Heart right ventricle (tissue), 16 donors: ENCODE data around the gene KMT2C. TPM values are rescaled to one million over a fixed set of nuclear protein-coding genes. Genes with fewer than 3 reads are reported as not detected.
"Not testable (repeated sequence)": the region's sequence is repeated elsewhere in the genome, so short reads cannot be mapped to it uniquely, and the experiment has no call there.

ENCODE experiments used
- ATAC-seq, 8 donors: fragments of 200-7000 bp; cut with Tn5 transposase; one replicate each; pipeline ENCODE4 v1.9.1; 2020; ENCODE audit warnings: mild to moderate bottlenecking in 8 of 8, moderate library complexity in 8 of 8, moderate number of reproducible peaks in 1 of 8
- DNase-seq, 2 donors: peaks; one replicate each; pipeline ENCODE4 v3.0.0-alpha.2; 2020
- H3K27ac ChIP-seq, 10 donors: fragments of 200-600 bp; sonication (generic) in 2 of 10; one replicate each; pipeline versions ENCODE4 v1.5.0 to v1.8.0; 2020 to 2022; ENCODE audit warnings: mild to moderate bottlenecking in 3 of 10
- H3K27me3 ChIP-seq, 7 donors: fragments of 200-600 bp; one replicate each; pipeline ENCODE4 v1.8.0; 2021 to 2022; ENCODE audit warnings: mild to moderate bottlenecking in 2 of 7
- H3K36me3 ChIP-seq, 9 donors: fragments of 200-600 bp; sonication (generic) in 1 of 9; one replicate each; pipeline versions ENCODE4 v1.5.0 to v1.8.0; 2020 to 2022; ENCODE audit warnings: mild to moderate bottlenecking in 2 of 9
- H3K4me1 ChIP-seq, 9 donors: fragments of 200-600 bp; sonication (generic) in 1 of 9; one replicate each; pipeline versions ENCODE4 v1.5.0 to v1.8.0; 2020 to 2022; ENCODE audit warnings: mild to moderate bottlenecking in 4 of 9
- H3K4me3 ChIP-seq, 10 donors: fragments of 200-600 bp; sonication (generic) in 2 of 10; one replicate each; pipeline versions ENCODE4 v1.5.0 to v1.8.0; 2020 to 2022; ENCODE audit warnings: mild to moderate bottlenecking in 7 of 10, moderate library complexity in 2 of 10
- H3K9me3 ChIP-seq, 11 donors: fragments of 200-600 bp in 10 of 11; sonication (generic) in 2 of 11; one replicate each; pipeline versions ENCODE4 v1.5.0 to v1.8.0; 2013 to 2022; ENCODE audit warnings: mild to moderate bottlenecking in 2 of 11, control low read depth in 1 of 11, moderate library complexity in 1 of 11
- CTCF ChIP-seq, 9 donors: fragments of 200-600 bp; sonication (generic) in 2 of 9; IDR thresholded peaks; one replicate each; pipeline versions ENCODE4 v1.5.0 to v1.8.0; 2021 to 2022; ENCODE audit warnings: antibody characterized with exemption in 9 of 9, mild to moderate bottlenecking in 5 of 9, moderate library complexity in 1 of 9
- WGBS, 2 donors: extraction: QIAGEN DNeasy Blood & Tissue Kit; methylation state at CpG; one replicate each; pipeline ENCODE4 v1.1.7; 2013; ENCODE audit warnings: inconsistent platforms in 1 of 2; 5-methylcytosine and 5-hydroxymethylcytosine counted together
- intact Hi-C, 10 donors: fragments of 100-400 bp; cut with DNase I; formaldehyde crosslinking; loops; one replicate each; pipeline versions ENCODE4 v1.11.1 to v1.14.2; 2022
- polyA plus RNA-seq, 2 donors: library from polyadenylated mRNA; stranded (reverse); fragments of 200-250 nt; gene quantifications; one replicate each; pipeline ENCODE4 v1.2.3, GENCODE V29; 2013
- total RNA-seq, 10 donors: library from RNA; stranded (reverse); fragmentation: NEBNext Ultra II Directional in 3 of 10; extraction: Animal tissue kit (Norgen Biotek cat#: 25700) in 3 of 10; gene quantifications; one replicate each; pipeline versions ENCODE4 v1.2.1 to v1.2.4, GENCODE V29; 2021 to 2023
- donor health status: Arrhythmogenic right ventricular cardiomyopathy.
- donor health status: ischemic (EF 13 %, LVEDD 7.1; RV severe dilation, severe dysfunction).
- donor health status: healthy with polysubstance abuse.
- donor health status: DM: no; HTN: yes; CAD: no.
- donor health status: DM: no; HTN: no; CAD: no.
- donor health status: ischemic (EF 25% LVEDD 6.9; RV normal size, moderate dysfunction).
- donor health status: ischemic (EF 25% LVEDD 5.7; RV mildly dilated, moderate dysfunction).
- donor health status: healthy.
- donor health status: DM: yes; HTN: yes; CAD: no.
- donor health status: Ischemic cardiomyopathy.
- donor health status: ischemic (EF 35%, LVEDD 5.7; RV mildly dilated, moderate dysfunction).
- donor health status: nonischemic (EF 11% LVEDD 7.7; RV severe dilation, severe dysfunction).
- donor health status: DM: yes; HTN: yes; CAD: no.
- donor health status: PGD.
- donor health status: ischemic (EF 29% LVEDD 5.4; RV normal size, mild dysfunction).
- donor health status: nonischemic (EF 23%, LVEDD 6.1; RV moderate dilation, normal function).

The KMT2C gene
- total and polyA plus RNA-seq, 12 donors: 5.5 to 54.3 (median 46.3) TPM

- WGBS, 2 donors: 78 to 87% methylated on average over 3 of the region's 3 CpGs
Observed at GRCh38 chr7:152430854-152431253, 4.9 kb downstream of the KMT2C start.

GRCh38 chr7:152430118-152430517, 5.7 kb downstream of the KMT2C start:
- intact Hi-C loops: loop anchor here in 4 of 10 donors (10.0 kb wide), 2 partner anchors 55 to 95 kb away; no protein-coding TSS in a partner anchor
- H3K4me3 ChIP-seq, H3K27ac ChIP-seq, H3K27me3 ChIP-seq, ATAC-seq, DNase-seq, H3K9me3 ChIP-seq, H3K36me3 ChIP-seq: not testable (repeated sequence)
- H3K4me1 ChIP-seq: peaks cover 12 to 95% (median 77%) of the 10 kb centered on the region in 9 donors
- 60 to 68% methylated on average over 5 of the region's 5 CpGs for WGBS, 2 donors

More at GRCh38 chr7:152430854-152431253, 4.9 kb downstream of the KMT2C start:
- no peaks in the 10 kb centered on the region for H3K9me3 ChIP-seq
- peaks cover 12 to 88% (median 70%) of the 10 kb centered on the region in 9 donors for H3K4me1 ChIP-seq
- TF ChIP-seq CTCF (IDR thresholded peaks at IDR 0.05): no peak
- H3K4me3 ChIP-seq: no peak overlapping the region
- DNase-seq: no peak
- no peak overlapping the region for H3K27ac ChIP-seq
- ATAC-seq: no peak
- intact Hi-C loops: loop anchor here in 4 of 10 donors (10.0 kb wide), 2 partner anchors 56 to 96 kb away; no protein-coding TSS in a partner anchor
- no peaks in the 10 kb centered on the region for H3K27me3 ChIP-seq
- no peaks in the 10 kb centered on the region for H3K36me3 ChIP-seq

- DNase-seq (no peak), ATAC-seq (peak in 3 of 8 donors; percentile 33 to 71 (median 71))
- 77 to 78% methylated on average over 8 of the region's 8 CpGs for WGBS, 2 donors
- Histone ChIP-seq H3K27me3 (no peaks in the 10 kb centered on the region), H3K4me1 (peaks cover 8 to 61% (median 45%) of the 10 kb centered on the region in 9 donors), H3K4me3 (no peak overlapping the region), H3K36me3 (no peaks in the 10 kb centered on the region), H3K9me3 (peaks cover 0 to 33% (median 13%) of the 10 kb centered on the region in 11 donors), H3K27ac (no peak overlapping the region)
- intact Hi-C loops: loop anchor here in 1 of 10 donors (10.0 kb wide), 1 partner anchor 50 kb away; no protein-coding TSS in a partner anchor
- no peak for TF ChIP-seq CTCF (IDR thresholded peaks at IDR 0.05)
Observed at GRCh38 chr7:152424348-152425108, 11.3 kb downstream of the KMT2C start.

GRCh38 chr7:152423991-152424347, 11.8 kb downstream of the KMT2C start:
- Histone ChIP-seq H3K27ac (no peak overlapping the region), H3K4me3 (no peak overlapping the region), H3K36me3 (no peaks in the 10 kb centered on the region), H3K4me1 (peaks cover 3 to 61% (median 40%) of the 10 kb centered on the region in 9 donors), H3K9me3 (peaks cover 0 to 33% (median 13%) of the 10 kb centered on the region in 11 donors), H3K27me3 (no peaks in the 10 kb centered on the region)
- WGBS, 2 donors: 79 to 81% methylated on average over 3 of the region's 3 CpGs
- TF ChIP-seq CTCF (IDR thresholded peaks at IDR 0.05): no peak
- intact Hi-C loops: loop anchor here in 1 of 10 donors (10.0 kb wide), 1 partner anchor 49 kb away; no protein-coding TSS in a partner anchor
- ATAC-seq: no peak
- DNase-seq: no peak

GRCh38 chr7:152423171-152423570, 12.6 kb downstream of the KMT2C start:
- H3K36me3 ChIP-seq, H3K27ac ChIP-seq, H3K27me3 ChIP-seq, H3K4me3 ChIP-seq, ATAC-seq, DNase-seq: not testable (repeated sequence)
- WGBS, 2 donors: 97 to 98% methylated on average over 4 of the region's 4 CpGs
- intact Hi-C loops: loop anchor here in 1 of 10 donors (10.0 kb wide), 1 partner anchor 48 kb away; no protein-coding TSS in a partner anchor
- H3K4me1 ChIP-seq: peaks cover 0 to 54% (median 32%) of the 10 kb centered on the region in 9 donors
- peaks cover 0 to 33% (median 13%) of the 10 kb centered on the region in 11 donors for H3K9me3 ChIP-seq

GRCh38 chr7:152420950-152421349, 14.9 kb downstream of the KMT2C start:
- not testable (repeated sequence) for H3K4me3 ChIP-seq, DNase-seq, H3K36me3 ChIP-seq, ATAC-seq, H3K27me3 ChIP-seq, H3K27ac ChIP-seq
- Histone ChIP-seq H3K9me3 (peaks cover 0 to 33% (median 13%) of the 10 kb centered on the region in 11 donors), H3K4me1 (peaks cover 0 to 36% (median 14%) of the 10 kb centered on the region in 9 donors)
- intact Hi-C loops: loop anchor here in 1 of 10 donors (10.0 kb wide), 1 partner anchor 46 kb away; no protein-coding TSS in a partner anchor
